Neutrophil (primary cell): ENCODE measurements around the gene NWD2.

Experiments used
- H3K27ac ChIP-seq: fragments of 200-600 bp; sonication (generic); 2 replicates; pipeline ENCODE4 v1.5.1; 2016; ENCODE audit warnings: mild to moderate bottlenecking, moderate library complexity
- H3K27me3 ChIP-seq: fragments of 200-600 bp; sonication (generic); 2 replicates; pipeline ENCODE4 v1.6.0; 2016; ENCODE audit warnings: mild to moderate bottlenecking
- H3K36me3 ChIP-seq: fragments of 200-600 bp; sonication (generic); 2 replicates; pipeline ENCODE4 v1.5.1; 2017
- H3K4me1 ChIP-seq, 2 experiments: fragments of 200-600 bp in 1 of 2; sonication (generic) in 1 of 2; 1 replicate in 1 of 2; 2 replicates in 1 of 2; pipeline versions ENCODE4 v1.5.1 to v1.6.1; 2013 to 2016; ENCODE audit warnings: low read depth in 1 of 2, low read length in 1 of 2, mild to moderate bottlenecking in 1 of 2, moderate library complexity in 1 of 2; ENCODE audit not compliant: control insufficient read depth in 1 of 2, insufficient read depth in 1 of 2
- H3K4me3 ChIP-seq, 2 experiments: fragments of 200-600 bp in 1 of 2; sonication (generic) in 1 of 2; 1 replicate in 1 of 2; 2 replicates in 1 of 2; pipeline ENCODE4 v1.5.1; 2013 to 2016; ENCODE audit warnings: low read depth in 1 of 2, low read length in 1 of 2, mild to moderate bottlenecking in 1 of 2, moderate library complexity in 1 of 2
- H3K9me3 ChIP-seq: fragments of 200-600 bp; sonication (generic); 2 replicates; pipeline ENCODE4 v1.5.1; 2016
- TF ChIP-seq, protein P1 (sequence below): fragments of 200-600 bp; sonication (generic); IDR thresholded peaks from 2 replicates; pipeline ENCODE4 v1.5.1; 2016; ENCODE audit warnings: antibody characterized with exemption

Gene NWD2

DNA sequence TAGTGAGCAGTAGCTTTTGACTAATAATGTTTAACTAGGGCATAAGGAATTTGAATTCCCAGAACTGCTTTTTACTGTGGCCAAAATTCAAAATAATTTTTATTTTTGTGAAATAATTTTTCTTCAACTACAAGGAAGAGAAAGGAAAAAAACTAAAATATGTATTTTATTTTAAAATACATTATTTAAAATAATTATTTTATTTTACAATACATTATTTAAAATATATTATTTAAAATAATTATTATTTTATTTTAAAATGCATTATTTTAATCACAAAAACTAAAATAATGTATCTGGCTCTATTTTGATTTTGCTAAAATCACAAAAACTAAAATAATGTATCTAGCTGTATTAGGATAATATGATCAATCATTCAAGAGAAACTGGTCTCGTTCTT, 231.2 kb downstream of the NWD2 start:
- Histone ChIP-seq H3K27me3 (peaks cover 47% of the 10 kb centered on the region), H3K4me1 (peaks cover 0 to 11% of the 10 kb centered on the region in 2 experiments), H3K27ac (no peak overlapping the region), H3K9me3 (no peaks in the 10 kb centered on the region), H3K4me3 (no peak overlapping the region), H3K36me3 (no peaks in the 10 kb centered on the region)
- TF ChIP-seq, protein P1, sequence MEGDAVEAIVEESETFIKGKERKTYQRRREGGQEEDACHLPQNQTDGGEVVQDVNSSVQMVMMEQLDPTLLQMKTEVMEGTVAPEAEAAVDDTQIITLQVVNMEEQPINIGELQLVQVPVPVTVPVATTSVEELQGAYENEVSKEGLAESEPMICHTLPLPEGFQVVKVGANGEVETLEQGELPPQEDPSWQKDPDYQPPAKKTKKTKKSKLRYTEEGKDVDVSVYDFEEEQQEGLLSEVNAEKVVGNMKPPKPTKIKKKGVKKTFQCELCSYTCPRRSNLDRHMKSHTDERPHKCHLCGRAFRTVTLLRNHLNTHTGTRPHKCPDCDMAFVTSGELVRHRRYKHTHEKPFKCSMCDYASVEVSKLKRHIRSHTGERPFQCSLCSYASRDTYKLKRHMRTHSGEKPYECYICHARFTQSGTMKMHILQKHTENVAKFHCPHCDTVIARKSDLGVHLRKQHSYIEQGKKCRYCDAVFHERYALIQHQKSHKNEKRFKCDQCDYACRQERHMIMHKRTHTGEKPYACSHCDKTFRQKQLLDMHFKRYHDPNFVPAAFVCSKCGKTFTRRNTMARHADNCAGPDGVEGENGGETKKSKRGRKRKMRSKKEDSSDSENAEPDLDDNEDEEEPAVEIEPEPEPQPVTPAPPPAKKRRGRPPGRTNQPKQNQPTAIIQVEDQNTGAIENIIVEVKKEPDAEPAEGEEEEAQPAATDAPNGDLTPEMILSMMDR = no peak

DNA sequence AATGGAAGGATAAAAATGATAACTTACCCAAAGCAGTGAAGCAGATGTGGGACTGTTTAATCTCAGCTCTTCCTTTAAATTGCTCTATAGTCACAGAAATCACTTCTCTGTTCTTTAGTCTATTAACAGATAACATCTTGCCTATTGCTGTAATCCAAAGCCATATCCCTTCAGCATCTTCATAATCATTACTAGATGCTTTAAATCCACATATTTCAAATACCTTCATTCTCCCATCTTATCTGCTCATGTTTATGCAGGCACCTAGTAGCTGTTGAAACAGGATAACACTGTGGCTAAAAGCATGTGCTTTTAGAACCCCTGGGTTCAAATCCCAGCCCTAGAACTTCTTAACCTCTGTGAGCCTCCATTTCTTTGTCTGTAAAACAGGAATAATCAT, 231.7 kb downstream of the NWD2 start:
- TF ChIP-seq, protein P1 = no peak
- Histone ChIP-seq H3K4me3 (no peak overlapping the region), H3K9me3 (no peaks in the 10 kb centered on the region), H3K27ac (no peak overlapping the region), H3K36me3 (no peaks in the 10 kb centered on the region), H3K4me1 (peaks cover 0 to 11% of the 10 kb centered on the region in 2 experiments), H3K27me3 (peaks cover 42% of the 10 kb centered on the region)

DNA sequence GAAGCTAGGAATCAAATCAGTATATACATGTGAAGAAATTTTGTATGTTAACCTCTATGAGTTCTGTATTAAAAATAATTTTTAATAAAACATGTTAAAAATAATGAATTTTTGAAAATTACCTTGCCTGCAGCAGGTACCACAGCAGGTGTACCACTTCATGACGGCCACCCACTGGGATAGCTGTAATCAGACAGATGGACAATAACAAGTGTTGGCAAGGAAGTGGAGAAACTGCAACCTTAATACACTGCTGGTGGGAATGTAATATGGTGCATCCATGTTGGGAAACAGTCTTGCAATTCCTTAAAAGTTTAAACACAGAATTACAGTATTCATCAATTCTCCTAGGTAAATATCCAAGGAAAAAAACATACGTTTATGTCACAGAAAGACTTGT, 232.1 kb downstream of the NWD2 start:
- H3K4me3 ChIP-seq = no peak overlapping the region
- TF ChIP-seq, protein P1 = no peak
- no peak overlapping the region for H3K27ac ChIP-seq
- H3K9me3 ChIP-seq = no peaks in the 10 kb centered on the region
- peaks cover 0 to 11% of the 10 kb centered on the region in 2 experiments for H3K4me1 ChIP-seq
- H3K27me3 ChIP-seq = peaks cover 38% of the 10 kb centered on the region
- no peaks in the 10 kb centered on the region for H3K36me3 ChIP-seq

DNA sequence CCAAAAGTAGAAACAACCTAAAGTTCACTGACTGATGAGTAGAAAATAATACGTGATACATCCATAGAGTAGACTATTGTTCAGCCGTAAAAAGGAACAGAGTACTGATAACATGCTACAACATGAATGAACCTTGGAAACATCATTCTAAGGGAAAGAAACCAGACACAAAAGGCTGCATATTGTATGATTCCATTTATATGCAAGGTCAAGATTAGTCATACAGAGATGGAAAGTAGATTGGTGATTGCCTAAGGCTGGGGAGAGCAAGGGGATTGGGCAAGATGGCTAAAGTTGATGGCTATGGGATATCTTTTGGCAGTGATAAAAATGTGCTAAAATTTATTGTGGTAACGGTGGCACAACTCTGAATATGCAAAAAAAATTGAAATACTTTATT, 232.6 kb downstream of the NWD2 start:
- H3K27ac ChIP-seq = no peak overlapping the region
- TF ChIP-seq, protein P1 = no peak
- peaks cover 0 to 11% of the 10 kb centered on the region in 2 experiments for H3K4me1 ChIP-seq
- no peaks in the 10 kb centered on the region for H3K9me3 ChIP-seq
- H3K27me3 ChIP-seq = peaks cover 34% of the 10 kb centered on the region
- H3K36me3 ChIP-seq = no peaks in the 10 kb centered on the region
- no peak overlapping the region for H3K4me3 ChIP-seq

DNA sequence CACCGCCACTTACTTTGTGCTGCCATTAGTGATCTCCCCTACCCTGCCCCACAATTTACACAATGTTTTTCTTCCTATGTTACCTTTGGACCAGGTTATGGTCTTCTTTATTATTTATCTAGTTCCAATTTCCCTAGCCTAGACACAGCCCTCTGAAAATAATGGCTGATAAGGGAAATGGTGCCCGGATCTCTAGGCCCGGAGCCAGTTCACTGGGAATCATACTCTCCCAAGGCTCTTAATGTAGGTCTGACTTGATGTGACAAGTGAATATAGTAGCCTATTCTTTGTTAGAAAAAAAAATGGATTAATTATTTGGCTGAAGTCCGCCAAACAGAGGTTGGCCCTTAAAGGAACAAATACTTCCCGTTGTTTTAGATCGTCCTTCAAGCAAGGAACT, 233.6 kb downstream of the NWD2 start:
- TF ChIP-seq, protein P1 = no peak
- H3K27ac ChIP-seq = no peak overlapping the region
- H3K4me1 ChIP-seq = peaks cover 0 to 11% of the 10 kb centered on the region in 2 experiments
- no peaks in the 10 kb centered on the region for H3K36me3 ChIP-seq
- no peaks in the 10 kb centered on the region for H3K9me3 ChIP-seq
- H3K27me3 ChIP-seq = peaks cover 23% of the 10 kb centered on the region
- H3K4me3 ChIP-seq = no peak overlapping the region

DNA sequence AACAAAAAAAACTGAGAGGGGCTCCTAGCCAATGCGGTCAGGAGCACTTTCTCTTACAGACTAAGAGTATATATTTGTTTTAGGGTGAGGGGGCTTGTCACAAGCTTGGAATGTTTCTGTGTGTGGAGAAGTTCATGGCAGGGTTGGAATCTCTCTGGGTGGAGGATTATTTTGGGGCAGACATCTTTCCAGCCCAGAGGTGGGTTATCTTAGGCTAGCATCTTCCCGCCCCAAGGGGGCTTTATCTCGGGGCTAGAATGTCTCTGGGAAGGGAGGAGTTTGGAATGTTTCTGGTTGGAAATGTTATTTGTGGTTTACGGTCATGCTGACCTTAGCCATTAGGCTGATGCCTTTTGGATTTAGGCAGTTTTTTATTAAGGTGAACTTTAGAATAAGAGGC, 236.0 kb downstream of the NWD2 start:
- H3K4me1 ChIP-seq = peaks cover 0 to 4% of the 10 kb centered on the region in 2 experiments
- H3K36me3 ChIP-seq = no peaks in the 10 kb centered on the region
- H3K9me3 ChIP-seq = no peaks in the 10 kb centered on the region
- H3K27me3 ChIP-seq = no peaks in the 10 kb centered on the region
- H3K4me3 ChIP-seq = no peak overlapping the region
- no peak overlapping the region for H3K27ac ChIP-seq
- TF ChIP-seq, protein P1 = no peak
